HepG2 (cell line): ENCODE data around the gene NDUFS7. TPM values are rescaled to one million over a fixed set of nuclear protein-coding genes. Genes with fewer than 3 reads are reported as not detected.

ENCODE experiments used
- AHR ChIP-seq: IDR thresholded peaks from 2 replicates; pipeline ENCODE4 v1.6.1; 2018; ENCODE audit warnings: missing genetic modification reagents, missing compliant biosample characterization
- EHMT2 ChIP-seq: fragments of 200-600 bp; sonication (generic); IDR thresholded peaks from 2 replicates; pipeline ENCODE4 v1.7.0; 2017; ENCODE audit warnings: antibody characterized with exemption, low read depth, low read length, borderline replicate concordance
- FOXP4 ChIP-seq: sonication (generic); formaldehyde crosslinking; IDR thresholded peaks from 2 replicates; pipeline ENCODE4 v1.4.0; 2020; ENCODE audit warnings: missing genetic modification reagents
- HNRNPK ChIP-seq: fragments of 200-400 bp; formaldehyde crosslinking; IDR thresholded peaks from 2 replicates; pipeline ENCODE4 v1.6.1; 2018; ENCODE audit warnings: low read length, low read depth, moderate library complexity, mild to moderate bottlenecking; ENCODE audit not compliant: poor library complexity, severe bottlenecking
- MNT ChIP-seq: fragments of 450-650 bp; IDR thresholded peaks from 2 replicates; pipeline ENCODE4 v1.6.1; 2016
- RXRB ChIP-seq: IDR thresholded peaks from 2 replicates; pipeline ENCODE4 v1.6.1; 2016; ENCODE audit warnings: borderline replicate concordance, missing genetic modification reagents, missing compliant biosample characterization
- STAT6 ChIP-seq: sonication (generic); formaldehyde crosslinking; IDR thresholded peaks from 2 replicates; pipeline ENCODE4 v1.4.0; 2020; ENCODE audit warnings: missing genetic modification reagents, mild to moderate bottlenecking, borderline replicate concordance
- ZKSCAN8 ChIP-seq: IDR thresholded peaks from 2 replicates; pipeline ENCODE4 v1.6.1; 2016; ENCODE audit warnings: borderline replicate concordance, missing genetic modification reagents, missing compliant biosample characterization
- ZNF142 ChIP-seq: sonication (generic); formaldehyde crosslinking; IDR thresholded peaks from 2 replicates; pipeline ENCODE4 v1.4.0; 2020; ENCODE audit warnings: missing genetic modification reagents
- ZNF503 ChIP-seq: sonication (generic); formaldehyde crosslinking; IDR thresholded peaks from 2 replicates; pipeline ENCODE4 v1.4.0; 2020; ENCODE audit warnings: missing genetic modification reagents
- ZNF883 ChIP-seq: sonication (generic); formaldehyde crosslinking; IDR thresholded peaks from 2 replicates; pipeline ENCODE4 v1.5.1; 2020; ENCODE audit warnings: mild to moderate bottlenecking, missing genetic modification reagents; ENCODE audit errors: not compliant biosample characterization
- polyA plus RNA-seq, 8 experiments: library from polyadenylated mRNA; depleted of rRNA in 3 of 8; stranded (reverse) in 7 of 8; unstranded in 1 of 8; fragments of >200 nt; fragmentation: Illumina TruSeq in 4 of 8; extraction: Trizol in 4 of 8; gene quantifications; 2 replicates each; pipeline versions ENCODE4 v1.2.1 to v1.2.3, GENCODE V29; 2011 to 2016; ENCODE audit warnings: low read depth in 4 of 8, missing spikeins in 1 of 8, mixed read lengths in 1 of 8; ENCODE audit not compliant: insufficient read depth in 1 of 8
- total RNA-seq, 5 experiments: library from RNA; depleted of rRNA; stranded (reverse); fragments of >200 nt; fragmentation: Illumina TruSeq; extraction: Trizol; gene quantifications; 2 replicates each; pipeline ENCODE4 v1.2.3, GENCODE V29; 2016; ENCODE audit warnings: low read depth in 1 of 5
- TF ChIP-seq, protein P1 (sequence below): sonication (generic); formaldehyde crosslinking; IDR thresholded peaks from 2 replicates; pipeline ENCODE4 v1.5.0; 2020; ENCODE audit warnings: missing genetic modification reagents

NDUFS7 gene
- total and polyA plus RNA-seq, 2 of the 13 experiments (the other 11 are each of a cell fraction or from before 2014, with no cell fraction given), result 34.3 to 66.9 TPM

DNA sequence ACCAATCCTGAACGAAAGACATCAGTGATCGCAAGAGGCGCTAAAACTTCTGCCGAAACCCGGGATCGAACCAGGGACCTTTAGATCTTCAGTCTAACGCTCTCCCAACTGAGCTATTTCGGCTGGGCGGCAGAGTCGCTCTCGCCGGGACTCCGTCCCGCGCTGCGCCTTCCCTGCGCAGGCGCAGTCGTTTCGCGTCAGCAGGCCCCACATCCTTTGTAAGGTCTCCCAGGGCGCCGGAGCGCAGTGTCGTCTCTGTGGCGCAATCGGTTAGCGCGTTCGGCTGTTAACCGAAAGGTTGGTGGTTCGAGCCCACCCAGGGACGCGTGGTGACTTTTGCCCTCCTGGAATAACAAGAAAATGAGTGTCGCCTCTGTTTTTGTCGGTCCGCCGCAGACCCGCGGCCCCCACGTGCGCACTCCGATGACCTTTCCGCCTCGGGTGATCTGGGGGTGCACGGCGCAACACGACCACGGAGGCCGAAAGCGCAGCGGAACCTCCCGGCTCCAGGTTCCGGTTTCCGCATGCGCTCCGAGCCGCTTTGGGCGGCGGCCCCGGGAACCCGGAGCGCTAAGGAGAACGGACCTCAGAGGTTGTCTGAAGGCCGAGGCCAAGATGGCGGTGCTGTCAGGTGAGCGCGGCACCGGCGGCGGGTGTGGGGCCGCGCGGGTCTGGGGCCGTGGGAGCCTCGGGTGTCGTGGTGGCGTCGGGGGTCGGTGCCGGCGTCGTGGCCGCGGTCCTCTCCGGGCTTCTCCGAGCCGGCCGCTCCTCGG is at the start of gene NDUFS7 (continued):
- TF ChIP-seq, protein P1, sequence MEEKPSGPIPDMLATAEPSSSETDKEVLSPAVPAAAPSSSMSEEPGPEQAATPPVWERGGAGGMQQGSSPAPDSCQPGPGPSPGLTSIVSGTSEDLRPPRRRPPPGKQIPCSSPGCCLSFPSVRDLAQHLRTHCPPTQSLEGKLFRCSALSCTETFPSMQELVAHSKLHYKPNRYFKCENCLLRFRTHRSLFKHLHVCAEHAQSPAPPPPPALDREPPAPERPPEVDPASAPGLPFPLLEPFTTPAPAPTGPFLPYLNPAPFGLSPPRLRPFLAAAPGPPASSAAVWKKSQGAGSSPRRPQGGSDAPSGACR (CRISPR knock-in tag), result peak; percentile 96
- TF ChIP-seq FOXP4 (CRISPR knock-in tag), result peak; percentile 36; the same call in 1 of the 2 replicates
- TF ChIP-seq EHMT2, result no peak
- peak; percentile 67 for TF ChIP-seq AHR (CRISPR knock-in tag)
- no peak; the same call in none of the 2 replicates for TF ChIP-seq MNT
- TF ChIP-seq ZKSCAN8 (CRISPR knock-in tag), result peak; percentile 78
- peak; percentile 75 for TF ChIP-seq HNRNPK
- peak; percentile 86; the same call in 1 of the 2 replicates for TF ChIP-seq STAT6 (CRISPR knock-in tag)
- peak; percentile 87; the same call in 1 of the 2 replicates for TF ChIP-seq ZNF142 (CRISPR knock-in tag)
- TF ChIP-seq RXRB (CRISPR knock-in tag), result peak; percentile 85
- peak; percentile 90 for TF ChIP-seq ZNF503 (CRISPR knock-in tag)
- TF ChIP-seq ZNF883 (CRISPR knock-in tag), result peak; percentile 86
